ENCODE measurements around the gene NF2. TPM values are rescaled to one million over a fixed set of nuclear protein-coding genes. Genes with fewer than 3 reads are reported as not detected.

Gene NF2
- total and polyA plus RNA-seq, 2 of the 8 experiments (the other 6 are each of a cell fraction or from before 2014, with no cell fraction given), result 17.6 to 53.6 TPM

GRCh38 chr22:29654882-29655281 lies 51.4 kb downstream of the NF2 start:
- no peak overlapping the region for H4K5ac ChIP-seq (ENCODE audit: insufficient read length, low read depth, low read length)
- no peaks in the 10 kb centered on the region for H3K27me3 ChIP-seq (replicated peaks in 1 of 4; ENCODE audit: control insufficient read depth in 3 of 4, extremely low read depth in 1 of 4, insufficient read depth in 3 of 4, low read length in 3 of 4)
- H3K4me1 ChIP-seq (replicated peaks in 1 of 4; ENCODE audit: control insufficient read depth in 3 of 4, insufficient read depth in 4 of 4, low read length in 3 of 4), result peaks cover 0 to 5% (median 3%) of the 10 kb centered on the region in 4 experiments; a peak in 5 of 7 replicates
- H4K20me1 ChIP-seq (replicated peaks in 1 of 2; ENCODE audit: control insufficient read depth in 1 of 2, insufficient read depth in 2 of 2, low read length in 2 of 2), result no peaks in the 10 kb centered on the region
- H3K18ac ChIP-seq (ENCODE audit: extremely low read depth, low read length), result no peak overlapping the region
- H4K8ac ChIP-seq (ENCODE audit: extremely low read depth, insufficient read depth, low read length), result no peak overlapping the region
- H3K23me2 ChIP-seq (ENCODE audit: low read depth, low read length), result no peaks in the 10 kb centered on the region
- no peak overlapping the region for H2AK5ac ChIP-seq (ENCODE audit: low read depth, low read length)
- ChIA-PET POLR2A (ENCODE audit: partially characterized antibody) (no interaction called here), CTCF (ENCODE audit: partially characterized antibody) (interaction anchor here (0.6 to 2.5 kb wide), 8 partner anchors 9 to 350 kb away, joined by 3 to 8 read pairs (median 5); no protein-coding TSS in a partner anchor)
- no peak overlapping the region for H3K56ac ChIP-seq (replicated peaks; ENCODE audit: insufficient read length, low read depth, low read length)
- H3K4ac ChIP-seq (replicated peaks; ENCODE audit: insufficient read length, low read depth, low read length), result no peak overlapping the region
- H3K4me2 ChIP-seq (ENCODE audit: insufficient read depth in 1 of 2, low read depth in 2 of 2, low read length in 2 of 2), result no peak overlapping the region
- 93% methylated on average over 7 of the region's 7 CpGs; no CpG with 5 or more reads in 1 of the 2 experiments for WGBS, 2 experiments (ENCODE audit: extremely low coverage in 1 of 2, insufficient coverage in 1 of 2, insufficient read length in 1 of 2, insufficient replicate concordance in 2 of 2, low coverage in 1 of 2, low lambda C conversion rate in 2 of 2, missing lambda C conversion rate in 1 of 2)
- H3K9me3 ChIP-seq (ENCODE audit: insufficient read depth in 2 of 2, low read depth in 1 of 2, low read length in 1 of 2), result no peaks in the 10 kb centered on the region
- no peak overlapping the region for H3K27ac ChIP-seq (ENCODE audit: low read depth, low read length)
- H3K14ac ChIP-seq (ENCODE audit: insufficient read length), result no peak overlapping the region
- no peak overlapping the region for H3K4me3 ChIP-seq (ENCODE audit: extremely low read depth in 1 of 4, insufficient read depth in 2 of 4, low read depth in 3 of 4, low read length in 4 of 4)
- H4K91ac ChIP-seq (replicated peaks; ENCODE audit: insufficient read length, low read length), result no peak overlapping the region
- H2BK12ac ChIP-seq (ENCODE audit: low read depth, low read length), result no peak overlapping the region
- no peak overlapping the region for H2BK120ac ChIP-seq (replicated peaks; ENCODE audit: low read depth, low read length)
- H2BK5ac ChIP-seq (ENCODE audit: low read depth, low read length), result no peak overlapping the region
- FAIRE-seq, result no peak
- H3K79me2 ChIP-seq (ENCODE audit: control insufficient read depth in 1 of 2, insufficient read depth in 2 of 2, low read length in 2 of 2), result no peaks in the 10 kb centered on the region
- H3K79me1 ChIP-seq (ENCODE audit: low read depth, low read length), result no peaks in the 10 kb centered on the region
- H3K23ac ChIP-seq (ENCODE audit: insufficient read length), result no peak overlapping the region
- no peak overlapping the region for H2BK15ac ChIP-seq (ENCODE audit: low read length)
- peaks cover 0 to 3% (median 0%) of the 10 kb centered on the region in 4 experiments; a peak in 3 of 8 replicates for H3K36me3 ChIP-seq (ENCODE audit: control insufficient read depth in 2 of 4, insufficient read depth in 4 of 4, low read length in 3 of 4)
- no peak for DNase-seq (ENCODE audit: low read depth in 1 of 2, low spot score in 2 of 2)
- H3K9ac ChIP-seq (replicated peaks in 1 of 4; ENCODE audit: extremely low read depth in 1 of 4, low read depth in 3 of 4, low read length in 3 of 4), result no peak overlapping the region
- H2AFZ ChIP-seq (ENCODE audit: low read length), result no peak overlapping the region
- H2BK20ac ChIP-seq (ENCODE audit: low read length), result no peak overlapping the region
- TF ChIP-seq TEAD4 (IDR thresholded peaks at IDR 0.05; ENCODE audit: low read depth, low read length) (no peak), GABPA (IDR thresholded peaks at IDR 0.05; ENCODE audit: borderline replicate concordance, insufficient read depth, low read length) (no peak), SUZ12 (IDR thresholded peaks at IDR 0.05; ENCODE audit: low read length) (no peak), BACH1 (IDR thresholded peaks at IDR 0.05; ENCODE audit: low read length) (no peak), SAP30 (IDR thresholded peaks at IDR 0.05; ENCODE audit: insufficient read depth, insufficient replicate concordance, low read length) (no peak), ASH2L (IDR thresholded peaks at IDR 0.05; ENCODE audit: low read length) (no peak), ATF2 (IDR thresholded peaks at IDR 0.05; ENCODE audit: low read length) (no peak), GTF2F1 (IDR thresholded peaks at IDR 0.05; ENCODE audit: borderline replicate concordance, low read depth, low read length) (no peak), HDAC6 (IDR thresholded peaks at IDR 0.05; ENCODE audit: low read depth, low read length) (no peak), MAX (IDR thresholded peaks at IDR 0.05) (no peak), CHD1 (IDR thresholded peaks at IDR 0.05; ENCODE audit: low read depth, low read length) (no peak), NRF1 (IDR thresholded peaks at IDR 0.05; ENCODE audit: low read depth, low read length) (no peak)
